IMR-90 (cell line): ENCODE measurements around the gene ZFAND6. TPM values are rescaled to one million over a fixed set of nuclear protein-coding genes. Genes with fewer than 3 reads are reported as not detected.
A peak's percentile ranks its signal among the peaks of the same experiment; 100 is the strongest.
"Not testable (repeated sequence)": the region's sequence is repeated elsewhere in the genome, so short reads cannot be mapped to it uniquely, and the experiment has no call there.

Source experiments
- ATAC-seq: fragments of 200-7000 bp; cut with Tn5 transposase; 2 replicates; pipeline ENCODE4 v1.9.1; 2020; ENCODE audit warnings: low read depth, mild to moderate bottlenecking, moderate library complexity
- BruUV-seq: library from RNA; stranded (reverse); fragments of 400-500 nt; replicated peaks from 2 replicates; lab custom pipeline; 2021; lab: Mats Ljungman, UMichigan
- CTCF ChIA-PET: fragments of 300-600 bp; formaldehyde crosslinking; extraction: SDS; loops from one replicate; lab custom pipeline; 2021; ENCODE audit warnings: antibody characterized with exemption; lab: Yijun Ruan, JAX
- POLR2A ChIA-PET: fragments of 300-600 bp; sonication (Branson Sonifier 250); formaldehyde crosslinking; loops from one replicate; lab custom pipeline; 2022; ENCODE audit warnings: antibody characterized with exemption; ENCODE audit not compliant: unreplicated experiment; lab: Charles Lee
- DNase-seq: peaks from one replicate; pipeline ENCODE4 v3.0.0; 2013
- H2AFZ ChIP-seq: replicated peaks from 2 replicates; pipeline ENCODE3; 2013; ENCODE audit warnings: low read length, mild to moderate bottlenecking; ENCODE audit not compliant: poor library complexity
- H2AK5ac ChIP-seq: 2 replicates; pipeline ENCODE4 v1.6.1; 2013; ENCODE audit warnings: low read depth, low read length, inconsistent platforms
- H2AK9ac ChIP-seq: replicated peaks from 2 replicates; pipeline ENCODE3; 2013; ENCODE audit warnings: mild to moderate bottlenecking, low read depth, low read length, moderate library complexity; ENCODE audit not compliant: poor library complexity
- H2BK120ac ChIP-seq: 2 replicates; pipeline ENCODE4 v1.6.1; 2013; ENCODE audit warnings: low read depth, low read length, inconsistent platforms
- H2BK15ac ChIP-seq: 3 replicates; pipeline ENCODE4 v1.6.1; 2013; ENCODE audit warnings: low read depth, low read length, inconsistent platforms
- H2BK20ac ChIP-seq: 2 replicates; pipeline ENCODE4 v1.6.1; 2013; ENCODE audit warnings: low read depth, mild to moderate bottlenecking, inconsistent platforms, low read length, moderate library complexity
- H2BK5ac ChIP-seq: 2 replicates; pipeline ENCODE4 v1.6.1; 2013; ENCODE audit warnings: mild to moderate bottlenecking, low read depth, low read length, inconsistent platforms; ENCODE audit not compliant: poor library complexity, severe bottlenecking
- H3K14ac ChIP-seq: replicated peaks from 2 replicates; pipeline ENCODE4 v1.6.1; 2013; ENCODE audit warnings: low read depth, low read length, inconsistent platforms
- H3K18ac ChIP-seq: 2 replicates; pipeline ENCODE4 v1.6.1; 2013; ENCODE audit warnings: low read depth, low read length, control low read depth
- H3K23ac ChIP-seq: 2 replicates; pipeline ENCODE4 v1.6.1; 2013; ENCODE audit warnings: low read depth, low read length, inconsistent platforms
- H3K27ac ChIP-seq: 2 replicates; pipeline ENCODE4 v1.5.1; 2013; ENCODE audit warnings: mild to moderate bottlenecking, control low read depth, low read length; ENCODE audit not compliant: insufficient read depth
- H3K27me3 ChIP-seq: 2 replicates; pipeline ENCODE4 v1.6.1; 2013; ENCODE audit warnings: low read length; ENCODE audit not compliant: control insufficient read depth, insufficient read depth
- H3K36me3 ChIP-seq: 2 replicates; pipeline ENCODE4 v1.6.1; 2013; ENCODE audit warnings: low read length, mixed read lengths; ENCODE audit not compliant: control insufficient read depth, insufficient read depth
- H3K4ac ChIP-seq: 2 replicates; pipeline ENCODE4 v1.6.1; 2013; ENCODE audit warnings: low read depth, low read length, inconsistent platforms
- H3K4me1 ChIP-seq: 2 replicates; pipeline ENCODE4 v1.6.1; 2013; ENCODE audit warnings: low read length, mixed read lengths; ENCODE audit not compliant: control insufficient read depth, insufficient read depth
- H3K4me2 ChIP-seq: 2 replicates; pipeline ENCODE4 v1.6.1; 2013; ENCODE audit warnings: low read depth, mild to moderate bottlenecking, control low read depth, low read length, moderate library complexity
- H3K4me3 ChIP-seq: 2 replicates; pipeline ENCODE4 v1.5.1; 2013; ENCODE audit warnings: low read depth, mild to moderate bottlenecking, control low read depth, low read length, moderate library complexity; ENCODE audit not compliant: insufficient read depth
- H3K56ac ChIP-seq: 2 replicates; pipeline ENCODE4 v1.6.1; 2013; ENCODE audit warnings: low read length, inconsistent platforms; ENCODE audit not compliant: insufficient read depth; ENCODE audit errors: extremely low read depth
- H3K79me1 ChIP-seq, 2 experiments: 2 replicates each; pipeline ENCODE4 v1.6.1; 2013; ENCODE audit warnings: low read length in 2 of 2, inconsistent platforms in 1 of 2, low read depth in 1 of 2
- H3K9ac ChIP-seq: 2 replicates; pipeline ENCODE4 v1.6.1; 2013; ENCODE audit warnings: low read depth, low read length, control low read depth
- H3K9me1 ChIP-seq: 2 replicates; pipeline ENCODE4 v1.6.1; 2013; ENCODE audit warnings: low read length, inconsistent platforms; ENCODE audit not compliant: insufficient read depth
- H3K9me3 ChIP-seq: 2 replicates; pipeline ENCODE4 v1.6.1; 2013; ENCODE audit warnings: low read length; ENCODE audit not compliant: control insufficient read depth, insufficient read depth
- H4K20me1 ChIP-seq: 2 replicates; pipeline ENCODE4 v1.6.1; 2013; ENCODE audit warnings: low read length, inconsistent platforms; ENCODE audit not compliant: insufficient read depth
- H4K5ac ChIP-seq: 2 replicates; pipeline ENCODE4 v1.6.1; 2013; ENCODE audit warnings: mild to moderate bottlenecking, low read depth, low read length, control low read depth
- H4K8ac ChIP-seq, 2 experiments: 2 replicates each; pipeline ENCODE4 v1.6.1; 2013; ENCODE audit warnings: low read depth in 2 of 2, low read length in 2 of 2, control low read depth in 1 of 2, inconsistent platforms in 1 of 2
- H4K91ac ChIP-seq: 2 replicates; pipeline ENCODE4 v1.6.1; 2013; ENCODE audit warnings: low read depth, low read length, inconsistent platforms; ENCODE audit not compliant: insufficient read depth
- MAFK ChIP-seq: IDR thresholded peaks from 2 replicates; pipeline ENCODE4 v1.6.1; 2012; ENCODE audit warnings: low read depth, low read length, improper control_type of control experiment
- MAZ ChIP-seq: IDR thresholded peaks from 2 replicates; pipeline ENCODE4 v1.6.1; 2012; ENCODE audit warnings: low read depth, mild to moderate bottlenecking, low read length, improper control_type of control experiment, moderate library complexity, borderline replicate concordance
- MXI1 ChIP-seq: IDR thresholded peaks from 2 replicates; pipeline ENCODE4 v1.6.1; 2012; ENCODE audit warnings: low read depth, mild to moderate bottlenecking, low read length, moderate library complexity, borderline replicate concordance
- POLR2A ChIP-seq: IDR thresholded peaks from 2 replicates; pipeline ENCODE4 v1.6.1; 2012; ENCODE audit warnings: mild to moderate bottlenecking, low read depth, low read length
- RCOR1 ChIP-seq: IDR thresholded peaks from 2 replicates; pipeline ENCODE4 v1.6.1; 2012; ENCODE audit warnings: mild to moderate bottlenecking, low read length, improper control_type of control experiment; ENCODE audit not compliant: insufficient replicate concordance
- RFX5 ChIP-seq: IDR thresholded peaks from 2 replicates; pipeline ENCODE4 v1.8.0; 2012; ENCODE audit warnings: low read depth, mild to moderate bottlenecking, low read length, moderate library complexity
- USF2 ChIP-seq: fragments of 150-350 bp; IDR thresholded peaks from 2 replicates; pipeline ENCODE4 v1.6.1; 2017; ENCODE audit warnings: mild to moderate bottlenecking, antibody characterized with exemption, low read length, low read depth
- WGBS, 2 experiments: methylation state at CpG; one replicate each; pipeline versions ENCODE4 v1.1.5 to v1.1.7; 2013; ENCODE audit warnings: missing lambda C conversion rate in 2 of 2; ENCODE audit not compliant: insufficient read length in 1 of 2; ENCODE audit errors: extremely low coverage in 2 of 2; 5-methylcytosine and 5-hydroxymethylcytosine counted together
- dilution Hi-C: fragments of 300-500 bp; cut with HindIII; formaldehyde crosslinking; loops from one replicate; pipeline ENCODE4 v1.14.3; 2018; ENCODE audit warnings: low sequenced_read_pairs; ENCODE audit not compliant: unreplicated experiment
- in situ Hi-C: fragments of 300-500 bp; cut with MboI; formaldehyde crosslinking; loops from 3 replicates; pipeline ENCODE4 v1.14.3; 2019; ENCODE audit warnings: low sequenced_read_pairs, inconsistent platforms, mixed read lengths
- intact Hi-C: fragments of 100-400 bp; cut with micrococcal nuclease; formaldehyde crosslinking; loops from 2 replicates; pipeline ENCODE4 v1.10.0; 2022
- polyA plus RNA-seq, 3 experiments: library from polyadenylated mRNA; depleted of rRNA; stranded (reverse); fragments of >200 nt; gene quantifications; 2 replicates each; pipeline ENCODE4 v1.2.3, GENCODE V29; 2012; ENCODE audit warnings: low replicate concordance in 1 of 3
- total RNA-seq: library from RNA; depleted of rRNA; stranded (reverse); fragments of >200 nt; gene quantifications from 2 replicates; pipeline ENCODE4 v1.2.3, GENCODE V29; 2012

Gene ZFAND6
- total and polyA plus RNA-seq, 2 of the 4 experiments (the other 2 are of a cell fraction) = 77.5 to 96.4 TPM

GRCh38 chr15:80042568-80042967, 16.9 kb upstream of the ZFAND6 start:
- no peak overlapping the region for H2BK20ac ChIP-seq
- H2BK120ac ChIP-seq = no peak overlapping the region
- no peaks in the 10 kb centered on the region for H3K9me3 ChIP-seq
- H3K4me2 ChIP-seq = no peak overlapping the region
- H3K18ac ChIP-seq = no peak overlapping the region
- ChIA-PET POLR2A (no interaction called here), CTCF (interaction anchor here (0.6 kb wide), 1 partner anchor 49 kb away, joined by 3 read pairs; no protein-coding TSS in a partner anchor)
- in situ Hi-C loops = no loop called here
- no peak for TF ChIP-seq RCOR1
- no peak for TF ChIP-seq RFX5
- TF ChIP-seq MAFK = peak; percentile 44; the same call in 1 of the 2 replicates
- TF ChIP-seq MXI1 = no peak
- no peak for TF ChIP-seq USF2
- TF ChIP-seq POLR2A = no peak
- TF ChIP-seq MAZ = no peak
- no peak overlapping the region for H4K5ac ChIP-seq
- H3K4me3 ChIP-seq = no peak overlapping the region
- dilution Hi-C loops = no loop called here
- no peak overlapping the region for H2AFZ ChIP-seq
- H4K8ac ChIP-seq = no peak overlapping the region
- intact Hi-C loops = no loop called here
- H4K20me1 ChIP-seq = no peaks in the 10 kb centered on the region
- H3K9me1 ChIP-seq = no peaks in the 10 kb centered on the region
- no peak overlapping the region for H2BK5ac ChIP-seq
- no peak overlapping the region for H3K23ac ChIP-seq
- H3K36me3 ChIP-seq = no peaks in the 10 kb centered on the region
- H3K4me1 ChIP-seq = no peaks in the 10 kb centered on the region
- H3K9ac ChIP-seq = no peak overlapping the region
- no peak overlapping the region for H3K56ac ChIP-seq
- H2AK9ac ChIP-seq = no peak overlapping the region
- peaks cover 12% of the 10 kb centered on the region for H3K27me3 ChIP-seq
- no peaks in the 10 kb centered on the region for H3K79me1 ChIP-seq
- no peak overlapping the region for H4K91ac ChIP-seq
- no CpG with 5 or more reads among the region's 1 CpG for WGBS, 2 experiments
- BruUV-seq = no TSS peak
- no peak overlapping the region for H3K27ac ChIP-seq
- ATAC-seq (no peak), DNase-seq (no peak)
- H2BK15ac ChIP-seq = no peak overlapping the region
- H3K4ac ChIP-seq = no peak overlapping the region
- H2AK5ac ChIP-seq = no peak overlapping the region
- no peak overlapping the region for H3K14ac ChIP-seq

GRCh38 chr15:80045219-80045618, 14.3 kb upstream of the ZFAND6 start:
- intact Hi-C loops, H3K56ac ChIP-seq, dilution Hi-C loops: not testable (repeated sequence)

More at GRCh38 chr15:80045219-80045618, 14.3 kb upstream of the ZFAND6 start:
- H3K23ac ChIP-seq, DNase-seq, H3K9me3 ChIP-seq, H2AK5ac ChIP-seq, H3K79me1 ChIP-seq, H2BK15ac ChIP-seq, H2BK120ac ChIP-seq, H4K91ac ChIP-seq, H2BK5ac ChIP-seq, H4K5ac ChIP-seq, H2AFZ ChIP-seq, H3K14ac ChIP-seq, H3K4me3 ChIP-seq, BruUV-seq, CTCF ChIA-PET, H2AK9ac ChIP-seq, H3K4me1 ChIP-seq, H3K4me2 ChIP-seq, H3K27ac ChIP-seq, H3K9me1 ChIP-seq, H3K4ac ChIP-seq, POLR2A ChIA-PET, in situ Hi-C loops, ATAC-seq, H4K8ac ChIP-seq, H2BK20ac ChIP-seq, H3K9ac ChIP-seq, H3K18ac ChIP-seq, H3K36me3 ChIP-seq, H4K20me1 ChIP-seq: not testable (repeated sequence)
- H3K27me3 ChIP-seq = peaks cover 16% of the 10 kb centered on the region
- WGBS, 2 experiments = 97% methylated on average over 6 of the region's 10 CpGs; no CpG with 5 or more reads in 1 of the 2 experiments
